NCI-H2196 (cell line): ENCODE measurements around the gene EFCAB14.
"Not testable (repeated sequence)": the region's sequence is repeated elsewhere in the genome, so short reads cannot be mapped to it uniquely, and the experiment has no call there.

Experiments used
- DNase-seq: peaks from one replicate; lab custom pipeline; 2025; ENCODE audit not compliant: unreplicated experiment; lab: John Stamatoyannopoulos, UW

The EFCAB14 gene

DNA sequence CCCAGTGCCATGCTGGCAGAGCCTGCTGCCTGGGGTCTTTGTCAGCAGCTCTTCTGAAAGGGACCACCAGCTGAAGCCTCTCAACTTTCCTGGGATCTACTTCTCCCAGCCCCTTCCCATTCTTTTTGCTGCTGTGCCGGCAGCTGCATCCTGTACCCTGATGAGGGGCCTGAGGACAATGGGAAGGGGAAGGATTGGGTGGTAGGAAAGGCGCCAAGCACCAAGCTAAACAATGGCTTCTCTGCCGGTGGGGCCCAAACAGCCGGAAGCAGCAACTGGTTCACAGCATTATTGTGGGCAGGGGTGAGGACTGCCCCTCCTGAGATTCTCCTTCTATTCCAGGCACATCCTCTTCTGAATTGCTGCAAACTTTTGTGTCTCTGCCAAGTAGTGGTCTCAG is 5.0 kb upstream of the EFCAB14 start:
- DNase-seq = no peak

DNA sequence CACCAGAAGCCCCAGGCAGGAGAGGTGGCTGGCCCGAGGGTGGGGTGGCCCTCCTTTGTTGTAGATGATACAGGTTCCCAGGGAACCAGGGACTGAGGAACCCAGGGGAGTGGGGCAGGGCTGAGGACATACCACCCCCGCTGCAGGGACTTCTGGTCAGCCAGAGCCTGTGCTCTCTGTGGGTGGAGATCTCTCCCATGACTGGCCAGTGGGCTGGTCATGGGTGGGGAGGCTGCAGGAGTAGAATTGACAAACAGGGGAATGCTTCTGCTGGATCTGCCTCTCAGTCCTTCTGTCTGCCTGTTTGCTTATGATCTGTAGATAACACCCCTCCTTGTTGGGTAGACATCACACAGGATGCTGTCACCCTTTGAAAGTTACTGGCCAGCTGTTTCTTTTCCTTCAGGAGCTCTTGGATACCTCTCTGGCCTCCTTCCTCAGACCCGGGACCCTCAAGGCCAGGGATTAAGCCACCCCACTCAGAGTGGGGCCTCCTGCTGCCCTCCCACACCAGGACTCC is 2.8 kb upstream of the EFCAB14 start:
- DNase-seq = no peak

DNA sequence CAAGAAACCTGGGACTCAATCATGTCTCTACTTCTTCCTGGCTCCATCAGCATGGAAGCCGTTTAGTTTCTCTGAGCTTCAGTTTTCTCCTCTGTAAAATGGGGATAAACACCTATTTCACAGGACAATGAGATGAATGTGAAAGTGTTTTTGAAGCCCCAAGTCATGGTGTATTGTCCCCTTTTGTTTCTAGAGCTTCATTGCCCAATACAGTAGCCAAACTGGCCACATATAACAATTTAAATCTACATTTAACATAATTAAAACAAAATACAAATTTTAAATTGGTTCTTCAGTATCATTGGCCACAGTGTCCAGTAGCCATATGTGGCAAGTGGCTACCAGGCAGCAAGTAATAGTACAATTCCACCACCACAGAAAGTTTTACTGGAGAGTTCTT is 2.3 kb upstream of the EFCAB14 start:
- DNase-seq = no peak

DNA sequence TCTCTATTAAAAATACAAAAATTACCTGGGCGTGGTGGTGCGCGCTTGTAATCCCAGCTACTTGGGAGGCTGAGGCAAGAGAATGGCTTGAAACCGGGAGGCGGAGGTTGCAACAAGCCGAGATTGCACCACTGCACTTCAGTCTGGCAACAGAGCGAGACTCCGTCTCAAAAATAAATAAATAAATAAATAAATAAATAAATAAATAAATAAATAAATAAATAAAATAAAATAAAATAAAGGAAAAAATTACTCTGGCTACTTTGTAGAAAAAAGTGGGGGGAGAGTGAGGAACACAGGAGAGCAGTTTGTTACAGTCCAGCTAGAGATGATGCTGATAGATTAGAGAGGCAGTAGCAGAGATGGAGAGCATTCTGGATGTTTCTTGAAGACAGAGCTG is 1.4 kb upstream of the EFCAB14 start:
- not testable (repeated sequence) for DNase-seq

DNA sequence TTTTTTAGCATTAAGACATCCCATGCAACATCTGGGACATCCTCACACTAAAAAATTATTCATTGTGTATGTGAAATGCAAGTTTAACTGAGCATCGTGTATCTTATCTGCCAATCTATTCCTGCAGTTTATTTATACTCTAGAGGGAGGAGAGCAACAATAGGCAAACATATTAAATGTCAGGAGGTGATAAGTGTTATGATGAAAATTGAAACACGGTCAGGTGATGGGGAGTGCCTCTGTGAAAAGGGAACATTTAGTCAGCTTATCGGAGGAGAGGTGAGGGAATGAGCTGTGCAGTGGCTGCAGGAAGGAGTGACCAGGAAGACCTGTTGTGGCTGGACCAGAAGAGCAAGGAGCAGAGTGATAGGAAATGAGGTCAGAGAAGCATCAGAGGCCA is 775 bp upstream of the EFCAB14 start:
- DNase-seq = peak; percentile 69

DNA sequence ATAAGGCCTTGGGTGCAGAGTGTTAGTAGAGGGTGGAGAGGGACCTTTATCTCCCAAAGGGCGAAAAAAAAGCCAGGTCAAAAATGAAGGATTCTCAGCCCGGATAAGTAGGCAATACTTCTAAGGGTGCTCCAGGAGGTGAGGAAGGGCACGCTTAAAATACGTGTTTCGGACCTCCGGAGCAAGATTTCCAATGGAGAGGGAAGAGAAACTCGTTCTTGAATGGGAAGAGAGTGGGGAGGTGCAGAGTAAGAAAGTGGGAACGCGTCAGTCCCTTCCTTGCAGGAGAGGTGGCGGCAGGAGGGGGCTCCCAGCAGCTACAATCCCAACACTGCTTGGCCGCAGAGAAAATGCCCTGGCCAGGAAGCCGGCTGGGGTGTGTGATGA is 581 bp downstream of the EFCAB14 start:
- DNase-seq = no peak

DNA sequence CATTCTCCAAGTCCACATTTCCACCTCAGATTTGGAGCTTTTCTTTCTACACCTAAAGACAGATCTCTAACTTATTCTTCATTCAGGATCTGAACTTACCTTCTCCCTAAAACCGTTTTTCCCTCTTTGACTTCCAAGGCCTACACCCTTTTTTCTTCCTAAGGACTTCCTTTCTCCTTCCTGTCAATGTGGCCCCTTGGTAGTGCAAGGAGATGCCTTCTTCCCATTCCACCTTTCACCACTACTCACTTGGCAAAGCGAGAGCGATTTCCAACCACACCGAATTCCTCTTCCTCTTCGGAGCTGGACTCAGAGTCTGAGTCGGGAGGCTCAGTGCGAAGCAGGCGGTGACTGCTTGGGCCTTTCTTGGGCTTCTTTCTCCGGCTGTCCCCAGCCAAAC is 1.3 kb downstream of the EFCAB14 start:
- no peak for DNase-seq

DNA sequence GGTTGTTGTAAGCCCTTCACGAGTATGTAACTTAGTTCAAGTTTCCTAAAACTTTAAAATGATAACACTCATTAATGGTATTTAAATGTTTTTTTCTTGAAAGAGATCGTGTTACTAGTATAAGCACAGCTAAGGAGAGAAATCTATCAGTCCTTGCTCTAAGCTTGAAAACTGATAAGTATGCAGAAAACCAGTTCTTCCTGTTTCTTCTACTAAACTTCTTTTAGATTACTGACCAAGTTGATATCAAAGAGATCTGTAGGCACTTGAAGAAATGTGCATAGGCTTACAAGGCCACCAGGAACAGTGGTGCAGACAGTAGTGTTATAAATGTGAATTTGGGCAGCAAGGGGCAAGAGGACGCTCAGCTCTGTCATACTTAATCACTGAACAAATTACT is 3.9 kb downstream of the EFCAB14 start:
- DNase-seq = no peak

DNA sequence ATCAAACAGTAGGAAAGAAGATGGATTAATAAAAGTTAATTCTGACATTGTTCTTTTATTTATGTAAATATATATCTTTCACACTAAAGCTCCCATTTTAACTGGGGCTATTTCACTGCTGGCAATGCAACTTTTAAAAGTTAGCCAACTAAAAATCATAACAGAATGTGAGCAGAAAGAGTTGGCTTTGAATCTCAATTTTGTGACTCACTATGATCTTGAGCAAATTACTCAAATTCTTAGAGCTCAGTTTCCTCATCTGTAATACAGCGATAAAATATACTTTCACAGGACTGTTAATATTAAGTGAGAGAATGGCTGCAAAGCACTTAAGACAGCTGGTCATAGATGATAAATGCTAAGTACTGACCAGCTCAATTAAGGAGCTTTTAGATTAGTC is 10.8 kb downstream of the EFCAB14 start:
- DNase-seq = no peak

DNA sequence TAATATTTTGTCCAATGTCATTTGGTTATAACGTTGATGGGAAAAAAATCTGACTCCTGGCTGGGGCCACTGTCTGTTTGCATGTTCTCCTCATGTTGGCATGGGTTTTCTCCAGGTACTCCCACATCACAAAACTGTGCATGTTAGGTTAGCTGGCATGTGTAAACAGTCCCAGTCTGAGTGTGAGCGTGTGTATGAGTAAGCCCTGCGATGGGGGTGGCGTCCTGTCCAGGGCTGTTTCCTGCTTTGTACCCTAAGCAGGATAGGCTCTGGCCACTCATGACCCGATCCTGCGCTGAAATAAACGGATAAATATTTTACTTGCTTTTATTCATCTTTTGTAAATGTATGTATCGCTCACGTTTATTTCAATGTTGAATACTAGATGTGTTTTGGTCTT is 13.5 kb downstream of the EFCAB14 start:
- no peak for DNase-seq

DNA sequence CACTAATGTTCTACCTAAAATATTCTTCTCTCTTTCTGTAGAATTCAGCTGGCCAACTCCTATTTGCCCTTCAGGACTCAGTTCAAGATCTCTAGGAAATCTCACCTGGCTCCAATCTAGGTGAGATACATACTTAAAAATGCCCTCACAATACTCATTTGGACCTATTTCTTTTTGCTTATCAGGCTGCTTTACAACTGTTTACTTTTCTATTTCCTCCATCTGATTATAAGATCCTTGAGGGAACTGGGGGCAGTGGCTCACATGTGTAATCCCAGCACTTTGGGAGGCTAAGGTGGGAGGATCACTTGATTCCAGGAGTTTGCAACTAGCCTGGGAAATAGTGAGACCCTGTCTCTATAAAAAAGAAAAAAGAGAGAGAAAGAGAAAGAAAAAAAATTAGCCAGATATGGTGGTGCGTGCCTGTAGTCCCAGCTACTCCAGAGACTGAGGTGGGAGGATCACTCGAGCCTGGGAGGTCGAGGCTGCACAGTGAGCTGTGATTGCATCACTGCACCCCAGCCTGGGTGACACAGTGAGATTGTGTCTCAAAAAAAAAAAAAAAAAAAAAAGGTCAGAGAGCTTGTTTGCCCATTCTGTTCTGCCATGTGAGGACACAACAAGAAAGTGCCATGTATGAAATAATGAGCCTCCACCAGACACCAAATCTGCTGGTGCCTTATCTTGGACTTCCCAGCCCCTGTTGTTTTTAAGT is 14.8 kb downstream of the EFCAB14 start:
- DNase-seq = no peak

DNA sequence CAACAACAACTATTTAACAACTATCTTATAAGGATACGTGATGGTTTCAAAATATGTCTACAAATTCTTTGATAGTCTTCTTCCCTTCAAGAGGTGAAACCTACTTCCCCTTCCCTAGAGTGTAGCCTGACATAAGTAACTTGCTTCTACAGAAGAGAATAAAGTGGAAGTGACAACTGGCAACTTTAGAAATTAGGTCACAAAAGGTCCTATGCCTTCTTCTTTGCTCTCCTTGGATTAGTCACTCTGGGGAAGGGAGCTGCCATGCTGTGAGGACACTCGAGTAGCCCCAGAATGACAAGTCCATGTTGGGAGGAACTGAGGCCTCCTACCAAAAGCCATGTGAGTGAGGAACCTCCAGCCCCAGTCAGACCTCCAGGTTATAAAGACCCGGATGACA is 19.2 kb downstream of the EFCAB14 start:
- no peak for DNase-seq

DNA sequence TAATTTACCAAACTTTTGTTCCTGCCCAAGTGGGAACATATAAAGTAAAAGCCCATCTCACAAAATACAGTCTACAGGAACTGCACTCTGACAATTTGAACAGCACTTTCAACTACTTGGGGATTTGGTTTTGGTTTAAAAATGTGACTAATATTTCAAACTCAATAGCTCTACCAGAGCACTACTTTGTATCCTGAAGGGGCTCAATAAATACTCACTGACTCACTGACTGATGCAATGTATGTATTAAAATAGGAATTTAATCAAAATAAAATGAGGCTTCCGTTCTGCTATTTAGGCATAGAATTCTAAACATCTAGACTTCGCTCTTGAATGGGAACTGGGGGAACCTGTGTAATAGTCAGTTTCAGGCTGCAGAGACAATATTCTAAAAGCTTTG is 21.9 kb downstream of the EFCAB14 start:
- DNase-seq = no peak

DNA sequence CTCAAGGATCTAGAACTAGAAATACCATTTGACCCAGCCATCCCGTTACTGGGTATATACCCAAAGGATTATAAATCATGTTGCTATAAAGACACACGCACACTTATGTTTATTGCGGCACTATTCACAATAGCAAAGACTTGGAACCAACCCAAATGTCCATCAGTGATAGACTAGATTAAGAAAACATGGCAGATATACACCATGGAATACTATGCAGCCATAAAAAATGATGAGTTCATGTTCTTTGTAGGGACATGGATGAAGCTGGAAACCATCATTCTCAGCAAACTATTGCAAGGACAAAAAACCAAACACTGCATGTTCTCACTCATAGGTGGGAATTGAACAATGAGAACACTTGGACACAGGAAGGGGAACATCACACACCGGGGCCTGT is 24.2 kb downstream of the EFCAB14 start:
- DNase-seq = not testable (repeated sequence)

DNA sequence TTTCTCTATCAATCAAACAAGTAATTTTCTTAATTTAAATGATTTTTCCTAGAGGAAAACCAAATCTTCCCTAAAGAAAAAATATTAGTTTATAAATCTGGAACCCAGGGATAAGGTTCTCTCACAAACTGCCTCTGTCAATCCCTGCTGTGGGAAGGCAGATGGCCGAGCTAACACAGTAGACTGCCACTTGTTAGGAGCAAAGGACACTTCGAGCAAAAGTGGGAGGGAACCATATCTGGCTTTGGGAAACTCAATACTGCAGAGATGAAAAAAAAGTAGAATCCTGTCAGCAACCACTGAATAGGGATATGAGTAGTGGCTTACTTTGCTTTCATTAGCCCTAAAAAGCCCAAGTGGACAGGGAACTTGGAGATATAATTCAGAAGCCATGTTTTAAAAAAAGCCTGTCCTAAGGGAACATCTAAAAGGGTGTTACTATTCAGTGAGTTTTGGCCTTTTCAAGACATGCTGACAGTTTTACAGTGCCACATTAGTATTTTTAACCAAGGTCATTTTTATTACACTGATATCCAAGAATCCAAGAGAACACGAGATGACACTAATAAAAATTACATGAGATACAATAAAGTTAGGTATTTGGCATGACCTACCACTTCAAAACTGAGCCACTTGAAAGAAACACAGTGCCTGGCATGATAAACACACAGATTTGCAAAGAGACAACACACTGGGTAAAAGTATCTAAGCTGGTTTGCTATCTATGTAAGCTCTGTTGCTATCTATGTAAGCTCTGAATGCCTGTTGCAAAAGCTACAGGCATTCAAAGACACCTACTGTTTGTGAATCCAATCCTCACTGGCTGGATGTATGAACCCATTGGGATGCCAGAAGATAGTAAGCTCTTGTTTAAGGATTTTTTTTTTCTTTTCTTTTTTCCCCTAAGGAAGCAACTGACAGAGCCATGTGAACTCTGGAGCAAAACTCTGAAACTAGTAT is 25.8 kb downstream of the EFCAB14 start:
- no peak for DNase-seq

DNA sequence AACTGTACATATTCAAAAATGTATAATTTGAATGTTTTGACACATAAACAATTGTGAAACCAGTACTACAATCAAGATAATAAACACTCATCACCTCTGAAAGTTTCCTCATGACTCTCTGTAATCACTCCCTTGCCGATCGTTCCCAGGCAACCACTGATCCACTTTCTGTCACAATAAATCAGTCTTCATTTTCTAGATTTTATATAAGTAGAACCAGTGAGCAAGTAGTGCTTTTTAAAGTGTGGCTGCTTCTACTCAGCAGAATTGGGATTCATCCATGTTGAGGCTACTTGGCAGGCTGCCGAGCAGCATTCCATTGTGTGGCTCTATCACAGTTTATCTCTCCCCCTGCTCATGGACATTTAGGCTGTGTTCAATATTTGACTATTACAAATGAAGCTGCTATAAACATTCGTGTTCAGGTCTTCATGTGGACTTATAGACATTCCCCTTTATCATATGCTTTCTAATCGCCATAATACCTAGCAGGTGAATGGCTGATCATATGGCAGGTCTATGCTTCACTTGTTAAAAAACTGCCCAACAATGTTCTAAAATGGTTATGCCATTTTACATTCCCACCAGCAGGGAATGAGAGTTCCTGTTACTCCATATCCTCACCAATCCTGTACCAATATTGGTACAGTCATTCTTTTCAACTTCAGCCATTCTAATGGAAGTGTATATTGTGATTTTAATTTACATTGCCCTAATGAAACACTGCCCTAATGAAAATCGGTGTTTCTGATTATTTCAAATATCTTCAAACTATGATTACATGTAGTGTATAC is 26.7 kb downstream of the EFCAB14 start:
- DNase-seq = no peak

DNA sequence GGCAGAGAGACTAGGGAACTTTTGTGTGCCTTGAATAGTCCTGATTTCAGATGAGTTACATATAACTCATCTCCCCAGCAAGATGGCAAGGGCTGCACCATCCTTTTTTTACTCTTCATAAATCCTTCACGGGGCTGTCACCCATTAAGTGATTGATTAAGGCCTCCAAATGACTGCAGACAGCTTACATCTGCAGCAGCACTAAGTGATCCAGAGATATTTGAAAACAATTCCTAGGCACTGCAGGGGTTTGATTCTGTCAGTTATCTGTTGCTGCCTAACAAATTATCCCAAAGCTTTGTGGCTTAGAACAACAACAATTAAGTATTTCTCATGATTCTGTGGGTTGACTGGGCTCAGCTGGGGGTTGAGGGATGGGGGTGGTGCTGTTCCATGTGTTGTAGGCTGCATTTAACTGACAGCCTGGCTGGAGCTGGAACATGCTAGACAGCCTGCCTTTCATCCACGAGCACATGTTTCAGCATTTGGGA is 27.9 kb downstream of the EFCAB14 start:
- no peak for DNase-seq

DNA sequence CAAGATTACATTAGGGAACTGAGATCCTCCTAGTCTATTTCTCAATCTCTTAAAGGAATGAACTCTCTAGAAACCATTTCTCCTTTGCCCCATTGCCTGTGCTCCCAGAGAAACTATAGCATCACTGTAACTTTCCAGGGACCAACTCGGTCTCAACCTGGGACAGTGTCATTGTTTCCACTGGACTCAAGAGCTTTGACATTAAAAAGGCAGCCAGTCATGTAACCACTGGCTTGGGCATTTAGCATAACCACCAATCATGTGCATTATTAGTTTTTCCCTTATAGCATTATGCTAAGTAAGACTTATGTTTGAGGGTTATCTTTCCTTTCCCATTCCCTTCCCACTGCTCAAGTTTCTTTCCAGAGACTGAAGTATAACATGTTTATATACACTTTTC is 29.0 kb downstream of the EFCAB14 start:
- DNase-seq = no peak

DNA sequence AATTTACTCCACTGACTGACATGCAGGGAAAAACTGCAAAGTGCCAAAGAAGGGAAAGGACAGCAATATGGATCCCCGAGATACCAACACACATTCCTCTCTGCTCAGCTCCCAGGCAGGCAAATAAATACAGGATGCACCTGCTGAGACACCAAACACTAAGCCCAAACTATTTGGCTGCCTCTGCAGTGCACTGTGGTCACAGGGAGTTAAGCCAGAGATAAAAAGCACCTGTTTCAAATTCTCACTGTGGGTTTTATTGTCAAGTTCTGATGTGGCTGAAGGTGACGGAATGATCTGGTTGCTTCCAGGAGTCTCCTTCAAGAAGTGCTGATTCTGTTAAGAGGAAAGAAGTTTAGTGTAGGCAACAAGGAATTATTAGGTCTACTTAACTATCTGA is 29.6 kb downstream of the EFCAB14 start:
- peak; percentile 13 for DNase-seq

DNA sequence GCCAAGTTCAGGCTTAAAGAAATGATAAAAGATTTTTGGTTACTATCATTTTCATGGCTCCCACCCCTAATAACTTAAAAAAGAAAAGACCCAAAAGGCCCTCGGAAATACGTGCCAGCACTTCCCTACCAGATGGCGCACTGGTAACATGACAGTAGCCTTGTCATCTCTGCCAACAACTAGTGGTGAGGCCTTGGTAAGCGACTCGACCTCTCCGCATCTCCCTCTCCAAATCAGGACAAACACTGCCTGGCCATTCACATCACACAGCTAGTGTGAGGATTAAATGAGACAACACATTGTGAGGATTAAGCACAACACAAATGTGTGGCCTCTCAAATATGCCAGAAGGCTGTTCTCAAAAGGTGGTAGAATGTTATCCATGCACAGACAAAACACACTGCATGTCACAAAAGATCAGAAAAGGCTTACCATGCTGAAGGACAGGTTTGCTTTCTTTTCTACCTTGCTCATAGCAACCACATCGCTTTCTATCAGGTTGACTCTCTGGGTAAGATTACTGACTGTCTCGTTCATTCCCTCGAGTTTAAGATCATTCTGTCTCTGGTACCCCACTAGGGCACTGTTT is 30.9 kb downstream of the EFCAB14 start:
- no peak for DNase-seq
